ENCODE results near the gene PTEN. TPM values are rescaled to one million over a fixed set of nuclear protein-coding genes. Genes with fewer than 3 reads are reported as not detected.

PTEN gene
- 62.4 and 94.2 TPM in 2 replicates for total RNA-seq

DNA sequence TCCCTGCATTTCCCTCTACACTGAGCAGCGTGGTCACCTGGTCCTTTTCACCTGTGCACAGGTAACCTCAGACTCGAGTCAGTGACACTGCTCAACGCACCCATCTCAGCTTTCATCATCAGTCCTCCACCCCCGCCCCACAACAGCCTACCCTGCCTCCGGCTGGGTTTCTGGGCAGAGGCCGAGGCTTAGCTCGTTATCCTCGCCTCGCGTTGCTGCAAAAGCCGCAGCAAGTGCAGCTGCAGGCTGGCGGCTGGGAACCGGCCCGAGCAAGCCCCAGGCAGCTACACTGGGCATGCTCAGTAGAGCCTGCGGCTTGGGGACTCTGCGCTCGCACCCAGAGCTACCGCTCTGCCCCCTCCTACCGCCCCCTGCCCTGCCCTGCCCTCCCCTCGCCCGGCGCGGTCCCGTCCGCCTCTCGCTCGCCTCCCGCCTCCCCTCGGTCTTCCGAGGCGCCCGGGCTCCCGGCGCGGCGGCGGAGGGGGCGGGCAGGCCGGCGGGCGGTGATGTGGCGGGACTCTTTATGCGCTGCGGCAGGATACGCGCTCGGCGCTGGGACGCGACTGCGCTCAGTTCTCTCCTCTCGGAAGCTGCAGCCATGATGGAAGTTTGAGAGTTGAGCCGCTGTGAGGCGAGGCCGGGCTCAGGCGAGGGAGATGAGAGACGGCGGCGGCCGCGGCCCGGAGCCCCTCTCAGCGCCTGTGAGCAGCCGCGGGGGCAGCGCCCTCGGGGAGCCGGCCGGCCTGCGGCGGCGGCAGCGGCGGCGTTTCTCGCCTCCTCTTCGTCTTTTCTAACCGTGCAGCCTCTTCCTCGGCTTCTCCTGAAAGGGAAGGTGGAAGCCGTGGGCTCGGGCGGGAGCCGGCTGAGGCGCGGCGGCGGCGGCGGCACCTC lies at the start of gene PTEN, which contains the start of gene KLLN:
Gene PTEN (plus strand): TSS at position 573 of the 891 bp plus-strand sequence. CDS start 845 bp downstream, outside the sequence.
Gene KLLN (minus strand): TSS at position 481 of the 891 bp plus-strand sequence. CDS start 1,046 bp downstream, outside the sequence.

DNA sequence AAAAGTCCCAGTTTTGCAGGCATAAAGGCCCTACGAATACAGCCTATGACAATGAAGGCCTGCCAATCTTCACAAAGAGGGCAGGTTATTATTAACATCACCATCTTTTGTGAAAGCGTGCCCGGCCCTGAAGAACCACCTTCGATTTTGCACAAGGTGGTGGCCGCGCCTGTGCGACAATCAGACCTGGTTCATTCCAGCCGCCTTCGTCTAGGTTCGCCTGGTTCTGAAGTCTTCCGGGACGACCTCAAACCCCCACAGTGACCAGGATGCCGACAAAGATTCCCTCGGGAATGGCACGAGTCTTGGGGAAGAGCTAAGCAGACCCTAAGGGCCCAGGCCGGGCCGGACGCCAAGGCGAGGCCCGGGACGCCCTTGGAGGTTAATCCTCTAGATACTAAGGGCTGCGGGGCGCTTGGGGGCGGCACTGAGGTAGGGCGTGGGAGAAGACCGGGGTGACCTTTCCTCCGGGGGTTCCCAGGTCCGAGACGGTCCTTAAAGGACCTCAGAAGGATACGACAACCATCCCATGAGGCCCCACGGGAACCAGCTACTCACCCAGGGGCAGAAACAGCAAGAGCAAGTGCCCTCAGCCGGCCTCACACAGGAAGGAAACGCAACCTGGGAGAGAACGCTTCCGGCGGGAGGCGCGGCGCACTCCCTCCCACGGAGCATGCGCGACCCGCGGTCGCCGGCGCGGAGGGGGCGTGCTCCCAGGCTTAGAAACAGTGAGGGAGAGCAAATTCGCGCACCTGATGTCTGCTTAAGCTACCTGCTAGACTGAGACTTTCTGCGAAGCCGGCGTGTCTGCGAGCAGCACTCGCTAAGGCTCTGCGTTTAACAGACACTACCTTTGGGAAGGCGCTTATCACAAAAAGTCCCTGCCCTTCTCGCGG lies 45.6 kb upstream of the PTEN start, which contains the start of gene ATAD1:
Gene ATAD1 (minus strand): TSS at position 618 of the 896 bp plus-strand sequence. CDS start 3,627 bp downstream, outside the sequence.

Other genes starting within 250 kb of the PTEN start
- 1.1 and 12.3 TPM in 2 replicates for gene PAPSS2, start 203.7 kb upstream of the PTEN start, total RNA-seq
- gene ATAD1, start 45.4 kb upstream of the PTEN start, total RNA-seq, result 68.9 and 86.7 TPM in 2 replicates
- gene KLLN, start 92 bp upstream of the PTEN start, total RNA-seq, result 0.24 and 0.64 TPM in 2 replicates